OCI-LY1 (cell line): Measurements from ENCODE around the gene INO80B.

Source experiments
- EZH2 ChIP-seq: fragments of 200-600 bp; sonication (generic), shearing (Covaris generic); IDR thresholded peaks from 2 replicates; pipeline ENCODE4 v1.8.0; 2017; ENCODE audit warnings: borderline replicate concordance, mixed run types, mild to moderate bottlenecking, antibody characterized with exemption, low read length, moderate library complexity, mixed read lengths
- TF ChIP-seq, protein P1 (sequence below): fragments of 200-600 bp; sonication (generic), shearing (Covaris generic); IDR thresholded peaks from 2 replicates; pipeline ENCODE4 v1.5.1; 2017; ENCODE audit warnings: mild to moderate bottlenecking, antibody characterized with exemption, low read length, moderate library complexity, mixed read lengths

- TF ChIP-seq, protein P1, sequence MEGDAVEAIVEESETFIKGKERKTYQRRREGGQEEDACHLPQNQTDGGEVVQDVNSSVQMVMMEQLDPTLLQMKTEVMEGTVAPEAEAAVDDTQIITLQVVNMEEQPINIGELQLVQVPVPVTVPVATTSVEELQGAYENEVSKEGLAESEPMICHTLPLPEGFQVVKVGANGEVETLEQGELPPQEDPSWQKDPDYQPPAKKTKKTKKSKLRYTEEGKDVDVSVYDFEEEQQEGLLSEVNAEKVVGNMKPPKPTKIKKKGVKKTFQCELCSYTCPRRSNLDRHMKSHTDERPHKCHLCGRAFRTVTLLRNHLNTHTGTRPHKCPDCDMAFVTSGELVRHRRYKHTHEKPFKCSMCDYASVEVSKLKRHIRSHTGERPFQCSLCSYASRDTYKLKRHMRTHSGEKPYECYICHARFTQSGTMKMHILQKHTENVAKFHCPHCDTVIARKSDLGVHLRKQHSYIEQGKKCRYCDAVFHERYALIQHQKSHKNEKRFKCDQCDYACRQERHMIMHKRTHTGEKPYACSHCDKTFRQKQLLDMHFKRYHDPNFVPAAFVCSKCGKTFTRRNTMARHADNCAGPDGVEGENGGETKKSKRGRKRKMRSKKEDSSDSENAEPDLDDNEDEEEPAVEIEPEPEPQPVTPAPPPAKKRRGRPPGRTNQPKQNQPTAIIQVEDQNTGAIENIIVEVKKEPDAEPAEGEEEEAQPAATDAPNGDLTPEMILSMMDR: no peak
- TF ChIP-seq EZH2: no peak
These were observed 13.7 kb upstream of the INO80B start for GRCh38 chr2:74441170-74441689.
